Keratinocyte (primary cell): ENCODE data around the gene KHDC4. TPM values are rescaled to one million over a fixed set of nuclear protein-coding genes. Genes with fewer than 3 reads are reported as not detected.

Experiments used
- DNase-seq: peaks from one replicate; pipeline ENCODE4 v3.0.0-alpha.2; 2011; ENCODE audit warnings: low read depth, missing footprints, low spot score
- FAIRE-seq: peaks from 2 replicates; lab custom pipeline; 2011; peaks lifted over from hg19 to GRCh38; lab: Jason Lieb, UNC
- H2AFZ ChIP-seq: 2 replicates; pipeline ENCODE4 v1.6.0; 2012; ENCODE audit warnings: low read length, control low read depth, inconsistent platforms; ENCODE audit not compliant: control insufficient read depth
- H3K27ac ChIP-seq: 2 replicates; pipeline ENCODE4 v1.5.1; 2011; ENCODE audit warnings: low read length; ENCODE audit not compliant: control insufficient read depth, insufficient read depth
- H3K27me3 ChIP-seq: 3 replicates; pipeline ENCODE4 v1.6.0; 2011; ENCODE audit warnings: low read length; ENCODE audit not compliant: control insufficient read depth, insufficient read depth; ENCODE audit errors: extremely low read depth
- H3K36me3 ChIP-seq, 2 experiments: 2 replicates in 1 of 2; 3 replicates in 1 of 2; pipeline ENCODE4 v1.5.1; 2011; ENCODE audit warnings: low read length in 2 of 2, mild to moderate bottlenecking in 1 of 2; ENCODE audit not compliant: control insufficient read depth in 2 of 2, insufficient read depth in 2 of 2; ENCODE audit errors: extremely low read depth in 1 of 2
- H3K4me1 ChIP-seq: 3 replicates; pipeline ENCODE4 v1.5.1; 2011; ENCODE audit warnings: low read length; ENCODE audit not compliant: control insufficient read depth, insufficient read depth; ENCODE audit errors: extremely low read depth
- H3K4me2 ChIP-seq: 3 replicates; pipeline ENCODE4 v1.6.0; 2011; ENCODE audit warnings: low read depth, low read length; ENCODE audit not compliant: control insufficient read depth, insufficient read depth; ENCODE audit errors: extremely low read depth
- H3K4me3 ChIP-seq, 3 experiments: fragments of 200-600 bp in 1 of 3; sonication (generic) in 1 of 3; 2 replicates in 2 of 3; 3 replicates in 1 of 3; pipeline ENCODE4 v1.5.1; 2011 to 2016; ENCODE audit warnings: low read length in 3 of 3, mild to moderate bottlenecking in 3 of 3, control low read depth in 2 of 3, inconsistent platforms in 1 of 3, low read depth in 1 of 3, mixed read lengths in 1 of 3, mixed run types in 1 of 3, moderate library complexity in 1 of 3; ENCODE audit not compliant: control insufficient read depth in 2 of 3, insufficient read depth in 2 of 3; ENCODE audit errors: extremely low read depth in 1 of 3
- H3K79me2 ChIP-seq: 2 replicates; pipeline ENCODE4 v1.6.0; 2012; ENCODE audit warnings: low read length; ENCODE audit not compliant: control insufficient read depth, insufficient read depth
- H3K9ac ChIP-seq: 3 replicates; pipeline ENCODE4 v1.6.0; 2011; ENCODE audit warnings: low read length; ENCODE audit not compliant: control insufficient read depth, insufficient read depth; ENCODE audit errors: extremely low read depth
- H3K9me1 ChIP-seq: 3 replicates; pipeline ENCODE4 v1.6.0; 2011; ENCODE audit warnings: low read length; ENCODE audit not compliant: control insufficient read depth, insufficient read depth; ENCODE audit errors: extremely low read depth
- H3K9me3 ChIP-seq: 2 replicates; pipeline ENCODE4 v1.5.1; 2012; ENCODE audit warnings: low read depth, low read length; ENCODE audit not compliant: control insufficient read depth
- H4K20me1 ChIP-seq: 3 replicates; pipeline ENCODE4 v1.6.0; 2011; ENCODE audit warnings: low read length; ENCODE audit not compliant: control insufficient read depth, insufficient read depth; ENCODE audit errors: extremely low read depth
- CTCF ChIP-seq, 3 experiments: IDR thresholded peaks in 1 of 3; conservative IDR thresholded peaks in 1 of 3; optimal IDR thresholded peaks in 1 of 3; 2 replicates in 2 of 3; 3 replicates in 1 of 3; pipeline versions ENCODE3 to v1.5.1; 2011; ENCODE audit warnings: low read length in 3 of 3, mild to moderate bottlenecking in 3 of 3, moderate library complexity in 2 of 3, control low read depth in 1 of 3, inconsistent platforms in 1 of 3; ENCODE audit not compliant: insufficient read depth in 2 of 3; ENCODE audit errors: extremely low read depth in 1 of 3
- EZH2 ChIP-seq: IDR thresholded peaks from one replicate; pipeline ENCODE4 v1.6.1; 2012; ENCODE audit warnings: inconsistent platforms, mild to moderate bottlenecking, low read length, moderate library complexity
- dilution Hi-C: fragments of 300-500 bp; cut with MboI; formaldehyde crosslinking; loops from one replicate; pipeline ENCODE4 v1.7.0; 2020; ENCODE audit warnings: low sequenced_read_pairs; ENCODE audit not compliant: extremely low pct_ligation_motif_present
- polyA plus RNA-seq, 5 experiments: library from polyadenylated mRNA; depleted of rRNA in 3 of 5; stranded (reverse) in 3 of 5; stranded (forward) in 1 of 5; unstranded in 1 of 5; fragments of >200 nt; gene quantifications; 1 replicate in 1 of 5; 2 replicates in 3 of 5; 3 replicates in 1 of 5; pipeline versions ENCODE4 v1.2.1 to v1.2.3, GENCODE V29; 2011 to 2012; ENCODE audit warnings: missing spikeins in 2 of 5, low read depth in 1 of 5, low replicate concordance in 1 of 5

KHDC4 gene
- polyA plus RNA-seq, 1 donor (not counting 4 experiments of a cell fraction or from before 2014, with no cell fraction given): 51.3 TPM

DNA sequence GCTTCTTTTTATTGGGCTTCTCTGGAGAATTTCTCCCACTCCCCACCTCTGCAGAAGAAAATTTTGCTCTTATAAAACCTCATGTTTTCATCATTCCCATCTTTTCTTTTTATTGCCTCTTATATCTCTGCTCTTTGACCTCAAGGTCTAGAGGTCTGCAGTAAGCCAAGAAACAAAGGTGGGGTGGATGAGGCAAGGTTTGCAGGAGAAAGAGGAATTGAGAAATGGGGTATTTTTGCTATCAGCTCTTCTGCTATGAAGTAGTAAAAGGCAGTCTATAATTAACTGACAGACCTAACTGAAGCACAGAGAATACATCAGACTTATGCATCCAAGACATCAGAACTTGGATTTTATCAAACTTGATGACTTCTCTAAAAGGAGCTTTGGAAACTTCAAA lies 52.0 kb downstream of the KHDC4 start:
- Histone ChIP-seq H3K79me2 (no peaks in the 10 kb centered on the region), H3K27me3 (peaks cover 6% of the 10 kb centered on the region), H2AFZ (no peak overlapping the region), H3K27ac (no peak overlapping the region), H3K4me1 (no peaks in the 10 kb centered on the region), H3K9me3 (no peaks in the 10 kb centered on the region), H4K20me1 (no peaks in the 10 kb centered on the region), H3K4me3 (no peak overlapping the region), H3K4me2 (no peak overlapping the region), H3K9me1 (no peaks in the 10 kb centered on the region), H3K9ac (no peak overlapping the region), H3K36me3 (no peaks in the 10 kb centered on the region)
- FAIRE-seq (no peak), DNase-seq (no peak)
- no peak for TF ChIP-seq EZH2
- TF ChIP-seq CTCF (optimal IDR thresholded peaks at IDR 0.05 in 1 of 3, IDR thresholded peaks at IDR 0.05 in 1 of 3, conservative IDR thresholded peaks at IDR 0.05 in 1 of 3; ENCODE audit: extremely low read depth in 1 of 3, insufficient read depth in 2 of 3, low read length in 3 of 3): no peak
- dilution Hi-C loops: no loop called here

- TF ChIP-seq CTCF (optimal IDR thresholded peaks at IDR 0.05 in 1 of 3, IDR thresholded peaks at IDR 0.05 in 1 of 3, conservative IDR thresholded peaks at IDR 0.05 in 1 of 3; ENCODE audit: extremely low read depth in 1 of 3, insufficient read depth in 2 of 3, low read length in 3 of 3) (no peak), EZH2 (no peak)
- Histone ChIP-seq H3K79me2 (no peaks in the 10 kb centered on the region), H3K4me1 (no peaks in the 10 kb centered on the region), H3K27ac (no peak overlapping the region), H3K36me3 (no peaks in the 10 kb centered on the region), H3K9me3 (no peaks in the 10 kb centered on the region), H4K20me1 (no peaks in the 10 kb centered on the region), H3K4me2 (no peak overlapping the region), H3K9ac (no peak overlapping the region), H3K4me3 (no peak overlapping the region), H3K27me3 (peaks cover 6% of the 10 kb centered on the region), H3K9me1 (no peaks in the 10 kb centered on the region), H2AFZ (no peak overlapping the region)
- FAIRE-seq: no peak
- dilution Hi-C loops: no loop called here
- DNase-seq: no peak
Measured at GRCh38 chr1:155880950-155881349, 53.3 kb downstream of the KHDC4 start.
